Glutamatergic neuron (in vitro differentiated cells): ENCODE measurements around the gene MYOD1. TPM values are rescaled to one million over a fixed set of nuclear protein-coding genes. Genes with fewer than 3 reads are reported as not detected.

ENCODE experiments used
- DNase-seq: peaks from one replicate; pipeline ENCODE4 v3.0.0; 2022
- H3K27ac Mint-ChIP-seq: one replicate; pipeline ENCODE4 v1.8.0; 2020; ENCODE audit warnings: mild to moderate bottlenecking, mixed read lengths, inconsistent platforms; ENCODE audit not compliant: unreplicated experiment
- H3K27me3 Mint-ChIP-seq: one replicate; pipeline ENCODE4 v1.8.0; 2020; ENCODE audit warnings: mild to moderate bottlenecking, moderate library complexity, mixed read lengths, inconsistent platforms; ENCODE audit not compliant: unreplicated experiment
- H3K36me3 Mint-ChIP-seq: one replicate; pipeline ENCODE4 v1.8.0; 2020; ENCODE audit warnings: mild to moderate bottlenecking, mixed read lengths, inconsistent platforms; ENCODE audit not compliant: unreplicated experiment
- H3K4me1 Mint-ChIP-seq: one replicate; pipeline ENCODE4 v1.8.0; 2020; ENCODE audit warnings: mild to moderate bottlenecking, low read depth, mixed read lengths, inconsistent platforms; ENCODE audit not compliant: unreplicated experiment
- H3K4me3 Mint-ChIP-seq: one replicate; pipeline ENCODE4 v1.8.0; 2020; ENCODE audit warnings: mild to moderate bottlenecking, mixed read lengths, inconsistent platforms; ENCODE audit not compliant: unreplicated experiment
- H3K9me3 Mint-ChIP-seq: one replicate; pipeline ENCODE4 v1.8.0; 2020; ENCODE audit warnings: mild to moderate bottlenecking, moderate library complexity, mixed read lengths, inconsistent platforms; ENCODE audit not compliant: unreplicated experiment
- total RNA-seq: library from RNA; stranded (reverse); fragmentation: NEBNext Ultra II Directional; extraction: Animal tissue kit (Norgen Biotek cat#: 25700); gene quantifications from one replicate; pipeline ENCODE4 v1.2.1, GENCODE V29; 2021; ENCODE audit not compliant: unreplicated experiment
- TF ChIP-seq, protein P1 (sequence below): fragments of 200-600 bp; sonication (generic); IDR thresholded peaks from one replicate; pipeline ENCODE4 v1.5.0; 2021; ENCODE audit not compliant: partially characterized antibody, unreplicated experiment

MYOD1 gene
- total RNA-seq, 1 donor from 2014 or later: not detected

DNA sequence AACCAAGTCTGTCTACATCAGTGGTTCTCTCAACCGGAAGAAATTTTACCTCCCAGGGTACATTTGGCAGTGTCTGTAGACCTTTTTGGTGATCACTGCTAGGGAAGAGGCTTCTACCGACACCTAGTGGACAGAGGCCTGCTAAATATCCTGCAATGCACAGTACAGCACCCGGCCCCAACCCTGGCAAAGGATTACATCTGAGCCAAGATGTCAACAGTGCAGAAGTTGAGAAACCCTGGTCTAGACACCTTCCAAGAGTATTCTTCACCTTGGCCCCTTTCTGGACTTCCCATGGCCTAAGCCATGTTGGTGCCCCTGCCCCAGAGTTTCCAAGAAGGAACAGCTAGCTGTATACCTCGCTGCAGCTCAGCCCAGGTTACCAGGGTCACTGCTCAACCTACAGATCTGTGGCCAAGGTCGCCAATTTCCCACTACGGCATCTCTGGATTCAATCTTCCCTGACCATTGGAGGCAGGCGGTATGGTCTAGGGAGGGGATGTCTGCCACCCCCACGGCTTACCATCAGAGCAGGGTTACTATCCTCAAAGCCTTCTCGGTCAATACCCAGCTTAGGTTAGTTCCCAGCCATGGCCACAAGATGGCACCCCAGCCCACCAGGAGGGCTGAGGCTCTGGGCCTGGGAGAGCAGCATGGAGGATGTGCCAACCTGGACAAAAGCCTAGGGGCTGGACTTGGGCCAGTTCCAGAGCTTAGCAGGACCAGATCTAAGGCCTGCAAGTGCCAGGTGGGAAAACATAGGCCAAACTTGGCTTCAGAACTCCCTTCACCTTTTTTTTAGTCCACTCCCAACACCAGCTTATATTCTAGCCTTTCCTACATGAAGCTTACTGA lies 11.5 kb downstream of the MYOD1 start:
- H3K4me1 Mint-ChIP-seq: peaks cover 14% of the 10 kb centered on the region
- H3K27ac Mint-ChIP-seq: no peak overlapping the region
- H3K4me3 Mint-ChIP-seq: no peak overlapping the region

DNA sequence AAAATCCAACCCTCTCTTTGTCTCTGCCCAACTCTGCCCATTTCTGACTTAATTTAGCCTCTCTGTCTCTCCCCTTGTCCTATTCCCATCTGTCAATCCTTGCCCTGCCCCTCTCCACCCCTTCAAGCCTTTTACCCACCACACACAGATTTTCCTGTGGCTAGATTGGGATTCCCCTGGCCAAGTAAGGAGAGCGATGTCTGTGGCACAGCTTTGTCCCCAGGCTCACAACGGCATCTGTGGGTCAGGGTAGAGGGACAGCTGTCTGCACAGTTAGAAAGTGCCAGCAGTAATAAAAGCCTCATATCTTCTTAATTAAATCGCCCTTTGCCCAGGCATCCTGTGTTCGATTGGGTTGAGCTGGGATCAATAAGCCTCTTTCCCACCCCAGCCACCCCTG lies 13.9 kb downstream of the MYOD1 start:
- Mint-ChIP-seq H3K27me3 (peaks cover 13% of the 10 kb centered on the region), H3K4me3 (peak overlapping the region; percentile 19), H3K4me1 (peaks cover 20% of the 10 kb centered on the region), H3K27ac (peak overlapping the region; percentile 59), H3K36me3 (peaks cover 4% of the 10 kb centered on the region), H3K9me3 (peaks cover 12% of the 10 kb centered on the region)
- TF ChIP-seq, protein P1, sequence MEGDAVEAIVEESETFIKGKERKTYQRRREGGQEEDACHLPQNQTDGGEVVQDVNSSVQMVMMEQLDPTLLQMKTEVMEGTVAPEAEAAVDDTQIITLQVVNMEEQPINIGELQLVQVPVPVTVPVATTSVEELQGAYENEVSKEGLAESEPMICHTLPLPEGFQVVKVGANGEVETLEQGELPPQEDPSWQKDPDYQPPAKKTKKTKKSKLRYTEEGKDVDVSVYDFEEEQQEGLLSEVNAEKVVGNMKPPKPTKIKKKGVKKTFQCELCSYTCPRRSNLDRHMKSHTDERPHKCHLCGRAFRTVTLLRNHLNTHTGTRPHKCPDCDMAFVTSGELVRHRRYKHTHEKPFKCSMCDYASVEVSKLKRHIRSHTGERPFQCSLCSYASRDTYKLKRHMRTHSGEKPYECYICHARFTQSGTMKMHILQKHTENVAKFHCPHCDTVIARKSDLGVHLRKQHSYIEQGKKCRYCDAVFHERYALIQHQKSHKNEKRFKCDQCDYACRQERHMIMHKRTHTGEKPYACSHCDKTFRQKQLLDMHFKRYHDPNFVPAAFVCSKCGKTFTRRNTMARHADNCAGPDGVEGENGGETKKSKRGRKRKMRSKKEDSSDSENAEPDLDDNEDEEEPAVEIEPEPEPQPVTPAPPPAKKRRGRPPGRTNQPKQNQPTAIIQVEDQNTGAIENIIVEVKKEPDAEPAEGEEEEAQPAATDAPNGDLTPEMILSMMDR: no peak
- DNase-seq: peak; percentile 12

More for the DNA sequence above, 11.5 kb downstream of the MYOD1 start:
- TF ChIP-seq, protein P1: peak; percentile 74
- Mint-ChIP-seq H3K27me3 (peaks cover 7% of the 10 kb centered on the region), H3K36me3 (no peaks in the 10 kb centered on the region), H3K9me3 (peaks cover 9% of the 10 kb centered on the region)
- peak; percentile 93 for DNase-seq

DNA sequence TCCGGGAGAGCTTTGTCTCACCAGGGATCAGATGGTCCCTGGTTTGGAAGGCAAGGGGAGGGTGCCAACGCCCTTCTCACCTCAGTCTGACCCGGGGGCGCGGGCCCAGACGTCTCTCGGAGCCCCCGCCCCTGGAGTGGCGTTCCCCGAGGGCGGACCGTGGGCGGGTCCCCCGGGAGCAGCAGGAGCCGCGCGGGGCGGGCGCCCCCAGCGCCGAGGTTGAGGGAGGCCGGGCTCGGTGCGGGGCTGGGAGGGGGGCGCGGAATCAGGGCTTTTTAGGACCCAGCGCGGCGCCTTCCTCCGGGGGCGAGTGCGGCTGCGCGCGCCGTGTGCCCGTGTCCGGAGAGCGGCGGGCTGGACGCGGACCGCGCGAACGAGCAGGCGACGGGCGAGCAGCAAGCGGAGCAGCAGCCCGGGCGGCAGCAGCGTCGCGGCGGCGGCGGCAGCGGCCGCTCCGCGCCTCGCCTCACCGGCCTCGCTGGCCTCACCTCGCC lies 15.1 kb downstream of the MYOD1 start, which contains the start of gene KCNC1:
KCNC1 (plus strand) TSS at position 364 of the 494 bp plus-strand sequence. CDS start 1,222 bp downstream, outside the sequence.
- Mint-ChIP-seq H3K27ac (peak within 1 kb of the TSS; percentile 71), H3K27me3 (peaks cover 12% of the 10 kb centered on the region), H3K4me1 (peaks cover 20% of the 10 kb centered on the region), H3K9me3 (peaks cover 10% of the 10 kb centered on the region), H3K36me3 (peaks cover 4% of the 10 kb centered on the region), H3K4me3 (peak within 1 kb of the TSS; percentile 80)
- peak; percentile 86 for DNase-seq
- TF ChIP-seq, protein P1: no peak

GRCh38 chr11:17734986-17735817 lies 15.8 kb downstream of the MYOD1 start:
- DNase-seq: peak; percentile 69
- H3K9me3 Mint-ChIP-seq: peaks cover 10% of the 10 kb centered on the region
- TF ChIP-seq, protein P1: no peak
- peaks cover 22% of the 10 kb centered on the region for H3K4me1 Mint-ChIP-seq
- peaks cover 12% of the 10 kb centered on the region for H3K27me3 Mint-ChIP-seq
- peak overlapping the region; percentile 63 for H3K4me3 Mint-ChIP-seq
- H3K36me3 Mint-ChIP-seq: peaks cover 4% of the 10 kb centered on the region
- no peak overlapping the region for H3K27ac Mint-ChIP-seq
